GM13977 (cell line): ENCODE results near the gene AKAP7.

ENCODE experiments used
- DNase-seq: peaks from one replicate; pipeline ENCODE4 v3.0.0; 2012; ENCODE audit warnings: low spot score
- in situ Hi-C: fragments of 300-500 bp; cut with MboI; formaldehyde crosslinking; loops from one replicate; pipeline ENCODE4 v1.12.0; 2022; ENCODE audit warnings: low sequenced_read_pairs, low pct_unique_long_range_greater_than_20kb, mixed read lengths, inconsistent platforms; ENCODE audit not compliant: unreplicated experiment
- TF ChIP-seq, protein P1 (sequence below): IDR thresholded peaks from 2 replicates; pipeline ENCODE4 v1.5.1; 2012; ENCODE audit warnings: mild to moderate bottlenecking, control low read depth; ENCODE audit not compliant: insufficient read depth; ENCODE audit errors: extremely low read depth, missing control alignments

Gene AKAP7

GRCh38 chr6:131182991-131183425 lies 47.7 kb downstream of the AKAP7 start:
- peak; percentile 10 for DNase-seq
- in situ Hi-C loops, result loop anchor here (25.0 kb wide), 1 partner anchor 354 kb away; no protein-coding TSS in a partner anchor
- TF ChIP-seq, protein P1, sequence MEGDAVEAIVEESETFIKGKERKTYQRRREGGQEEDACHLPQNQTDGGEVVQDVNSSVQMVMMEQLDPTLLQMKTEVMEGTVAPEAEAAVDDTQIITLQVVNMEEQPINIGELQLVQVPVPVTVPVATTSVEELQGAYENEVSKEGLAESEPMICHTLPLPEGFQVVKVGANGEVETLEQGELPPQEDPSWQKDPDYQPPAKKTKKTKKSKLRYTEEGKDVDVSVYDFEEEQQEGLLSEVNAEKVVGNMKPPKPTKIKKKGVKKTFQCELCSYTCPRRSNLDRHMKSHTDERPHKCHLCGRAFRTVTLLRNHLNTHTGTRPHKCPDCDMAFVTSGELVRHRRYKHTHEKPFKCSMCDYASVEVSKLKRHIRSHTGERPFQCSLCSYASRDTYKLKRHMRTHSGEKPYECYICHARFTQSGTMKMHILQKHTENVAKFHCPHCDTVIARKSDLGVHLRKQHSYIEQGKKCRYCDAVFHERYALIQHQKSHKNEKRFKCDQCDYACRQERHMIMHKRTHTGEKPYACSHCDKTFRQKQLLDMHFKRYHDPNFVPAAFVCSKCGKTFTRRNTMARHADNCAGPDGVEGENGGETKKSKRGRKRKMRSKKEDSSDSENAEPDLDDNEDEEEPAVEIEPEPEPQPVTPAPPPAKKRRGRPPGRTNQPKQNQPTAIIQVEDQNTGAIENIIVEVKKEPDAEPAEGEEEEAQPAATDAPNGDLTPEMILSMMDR, result peak; percentile 10

DNA sequence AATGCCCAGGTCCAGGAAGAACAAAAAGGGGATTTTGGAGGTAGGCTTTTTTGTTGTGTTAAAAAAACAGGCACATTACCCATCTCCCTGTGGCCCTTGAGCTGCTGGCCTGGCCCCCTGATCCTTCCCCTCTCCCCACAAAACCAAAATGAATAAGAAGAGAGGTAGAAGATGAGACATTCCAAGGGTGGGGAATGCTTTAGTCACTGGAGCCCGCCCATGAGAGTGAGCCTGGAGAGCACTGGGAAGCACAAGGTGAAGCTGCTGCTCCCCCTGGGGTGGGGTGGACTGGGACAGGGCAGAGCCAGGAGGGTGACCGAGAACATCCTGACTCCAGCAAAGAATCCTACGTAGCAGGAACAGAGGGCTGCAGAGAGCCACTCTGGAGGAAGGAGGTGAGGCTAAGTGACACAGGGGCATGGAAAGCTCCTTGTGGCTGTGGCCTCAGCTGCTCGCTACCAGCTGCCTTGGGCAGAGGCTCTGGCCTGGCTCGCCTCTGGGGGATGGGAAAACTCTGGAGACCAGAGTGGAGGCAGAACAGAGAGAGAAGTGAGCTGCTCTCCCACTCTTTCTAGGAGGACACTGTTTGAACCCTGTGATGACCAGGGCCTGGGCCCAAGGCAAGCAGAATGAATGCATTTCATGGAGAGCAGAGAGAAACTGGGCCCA lies 48.3 kb downstream of the AKAP7 start:
- no peak for DNase-seq
- in situ Hi-C loops, result loop anchor here (25.0 kb wide), 1 partner anchor 354 kb away; no protein-coding TSS in a partner anchor
- TF ChIP-seq, protein P1, result no peak

DNA sequence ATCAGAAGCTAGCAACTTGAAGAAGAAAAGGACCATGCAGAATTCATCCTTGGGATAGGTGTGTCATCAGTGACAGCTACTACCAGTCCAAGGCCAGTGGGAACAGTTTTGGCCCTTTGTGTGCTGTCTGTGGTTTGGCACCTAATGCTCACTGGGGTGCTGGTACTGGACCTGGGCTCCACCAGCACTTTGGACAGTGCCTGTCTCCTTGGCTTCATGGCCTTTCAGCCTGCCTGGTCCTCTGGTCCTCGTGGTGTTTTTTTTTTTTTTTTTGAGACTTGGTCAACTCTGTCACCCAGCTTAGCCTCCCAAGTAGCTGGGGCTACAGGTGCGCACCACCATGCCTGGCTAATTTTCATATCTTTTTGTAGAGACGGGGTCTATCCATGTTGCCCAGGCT lies 56.3 kb downstream of the AKAP7 start:
- in situ Hi-C loops, result loop anchor here (25.0 kb wide), 1 partner anchor 346 kb away; no protein-coding TSS in a partner anchor
- TF ChIP-seq, protein P1, result no peak
- DNase-seq, result no peak

DNA sequence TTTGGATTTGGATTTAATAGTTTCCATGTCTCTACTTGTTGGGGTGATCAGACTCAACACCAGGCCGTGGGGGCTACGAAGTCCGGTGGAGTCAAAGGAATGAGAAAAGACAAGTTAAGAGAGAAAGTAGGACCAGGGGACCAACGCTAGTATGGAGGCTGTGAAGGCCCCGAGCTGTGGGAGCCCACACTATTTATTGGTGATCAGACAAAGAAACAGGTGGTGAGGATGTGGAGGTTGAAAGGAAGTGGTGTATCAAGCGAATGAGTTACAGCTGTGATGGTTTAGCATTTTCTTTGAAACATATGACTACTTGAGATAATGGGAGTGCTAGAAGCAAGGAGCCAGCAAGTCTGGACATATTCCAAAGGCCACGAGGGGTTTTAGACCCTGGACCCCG lies 62.4 kb downstream of the AKAP7 start:
- no peak for DNase-seq
- TF ChIP-seq, protein P1, result no peak
- in situ Hi-C loops, result loop anchor here (25.0 kb wide), 1 partner anchor 340 kb away; no protein-coding TSS in a partner anchor

DNA sequence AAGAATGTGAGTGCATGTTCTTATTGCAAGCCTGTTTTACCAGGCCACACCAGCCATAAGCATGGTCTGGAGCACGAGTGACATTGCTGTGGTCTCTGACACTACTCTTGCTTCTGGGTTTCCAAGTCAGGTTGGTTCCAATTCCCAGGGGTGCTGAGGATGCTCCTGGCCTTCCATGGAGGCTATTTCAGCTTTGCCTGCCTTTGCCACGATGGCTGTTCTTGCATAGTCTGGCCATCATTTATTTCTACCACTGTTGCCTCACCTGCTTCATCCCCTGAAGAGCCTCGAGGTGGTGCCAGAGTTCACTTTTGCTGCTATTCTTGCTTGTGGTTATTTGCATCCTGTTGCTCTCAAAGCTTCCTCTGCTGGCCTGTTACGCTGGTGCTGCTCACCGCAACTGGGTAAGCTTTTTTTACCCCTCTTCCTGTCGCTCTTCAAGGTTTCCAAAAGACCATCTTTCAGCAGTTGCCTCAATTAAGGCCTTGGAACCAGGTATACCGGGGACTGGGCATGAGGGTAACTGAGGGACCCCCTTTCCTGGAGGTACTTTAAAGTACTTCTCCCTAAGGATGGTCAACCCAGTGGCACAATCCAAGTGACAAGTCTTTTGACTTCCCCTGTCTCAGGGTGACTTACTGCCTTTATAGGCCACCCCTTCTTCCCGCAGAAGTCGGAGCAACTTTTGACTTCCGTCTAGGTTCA lies 64.5 kb downstream of the AKAP7 start:
- peak; percentile 66 for DNase-seq
- in situ Hi-C loops, result loop anchor here (25.0 kb wide), 1 partner anchor 338 kb away; no protein-coding TSS in a partner anchor
- TF ChIP-seq, protein P1, result peak; percentile 84

GRCh38 chr6:131205481-131206244 lies 70.4 kb downstream of the AKAP7 start:
- in situ Hi-C loops, result no loop called here
- TF ChIP-seq, protein P1, result no peak
- DNase-seq, result no peak
